ENCODE data around the gene SIGLEC1. TPM values are rescaled to one million over a fixed set of nuclear protein-coding genes. Genes with fewer than 3 reads are reported as not detected.

The SIGLEC1 gene
- total and polyA plus RNA-seq, 2 donors (not counting 1 experiment from before 2014, with no cell fraction given): 0.06 to 0.15 TPM

GRCh38 chr20:3723284-3723683, 10.9 kb upstream of the SIGLEC1 start:
- TF ChIP-seq, protein P1, sequence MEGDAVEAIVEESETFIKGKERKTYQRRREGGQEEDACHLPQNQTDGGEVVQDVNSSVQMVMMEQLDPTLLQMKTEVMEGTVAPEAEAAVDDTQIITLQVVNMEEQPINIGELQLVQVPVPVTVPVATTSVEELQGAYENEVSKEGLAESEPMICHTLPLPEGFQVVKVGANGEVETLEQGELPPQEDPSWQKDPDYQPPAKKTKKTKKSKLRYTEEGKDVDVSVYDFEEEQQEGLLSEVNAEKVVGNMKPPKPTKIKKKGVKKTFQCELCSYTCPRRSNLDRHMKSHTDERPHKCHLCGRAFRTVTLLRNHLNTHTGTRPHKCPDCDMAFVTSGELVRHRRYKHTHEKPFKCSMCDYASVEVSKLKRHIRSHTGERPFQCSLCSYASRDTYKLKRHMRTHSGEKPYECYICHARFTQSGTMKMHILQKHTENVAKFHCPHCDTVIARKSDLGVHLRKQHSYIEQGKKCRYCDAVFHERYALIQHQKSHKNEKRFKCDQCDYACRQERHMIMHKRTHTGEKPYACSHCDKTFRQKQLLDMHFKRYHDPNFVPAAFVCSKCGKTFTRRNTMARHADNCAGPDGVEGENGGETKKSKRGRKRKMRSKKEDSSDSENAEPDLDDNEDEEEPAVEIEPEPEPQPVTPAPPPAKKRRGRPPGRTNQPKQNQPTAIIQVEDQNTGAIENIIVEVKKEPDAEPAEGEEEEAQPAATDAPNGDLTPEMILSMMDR (IDR thresholded peaks at IDR 0.05): no peak
- no peak for TF ChIP-seq EZH2 (IDR thresholded peaks at IDR 0.05; ENCODE audit: borderline replicate concordance, insufficient read depth, low read depth, low read length, poor library complexity, severe bottlenecking)
- Histone ChIP-seq H4K20me1 (ENCODE audit: control insufficient read depth, insufficient read depth, low read length, poor library complexity, severe bottlenecking) (no peaks in the 10 kb centered on the region), H3K4me1 (ENCODE audit: control insufficient read depth in 2 of 2, insufficient read depth in 2 of 2, low read length in 2 of 2) (no peaks in the 10 kb centered on the region), H3K9me3 (ENCODE audit: control extremely low read depth in 1 of 3, control insufficient read depth in 2 of 3, insufficient read depth in 1 of 3, low read length in 2 of 3) (peaks cover 0 to 1% (median 0%) of the 10 kb centered on the region in 3 donors), H3K27ac (ENCODE audit: low read length in 2 of 2) (no peak overlapping the region), H2AFZ (ENCODE audit: insufficient read depth, low read depth, low read length, poor library complexity, severe bottlenecking) (no peak overlapping the region), H3K36me3 (replicated peaks in 1 of 2; ENCODE audit: control extremely low read depth in 1 of 2, control insufficient read depth in 1 of 2, extremely low read depth in 1 of 2, insufficient read depth in 2 of 2, low read length in 1 of 2) (no peaks in the 10 kb centered on the region), H3K4me3 (ENCODE audit: control extremely low read depth in 1 of 5, extremely low read depth in 1 of 5, insufficient read depth in 1 of 5, low read depth in 2 of 5, low read length in 4 of 5) (no peak overlapping the region), H3K4me2 (replicated peaks; ENCODE audit: low read depth, low read length, poor library complexity, severe bottlenecking) (no peak overlapping the region), H3K9ac (ENCODE audit: low read length) (no peak overlapping the region), H3K79me2 (ENCODE audit: control insufficient read depth, insufficient read depth, low read length) (no peaks in the 10 kb centered on the region), H3K27me3 (replicated peaks in 1 of 4; ENCODE audit: control extremely low read depth in 1 of 4, control insufficient read depth in 3 of 4, insufficient read depth in 4 of 4, low read length in 3 of 4) (peaks cover 0 to 17% (median 1%) of the 10 kb centered on the region in 4 experiments)
- peaks cover 46% of the 10 kb centered on the region for H3K27me3 Mint-ChIP-seq
- ChIA-PET POLR2A (no interaction called here), CTCF (interaction anchor here (1.3 kb wide), 1 partner anchor 13 kb away, joined by 3 read pairs; no protein-coding TSS in a partner anchor)
- no peaks in the 10 kb centered on the region for H3K4me1 Mint-ChIP-seq
- H3K27ac Mint-ChIP-seq: no peak overlapping the region
- ATAC-seq (ENCODE audit: low read depth) (no peak), DNase-seq (no peak)
- H3K9me3 Mint-ChIP-seq (ENCODE audit: insufficient read depth): no peaks in the 10 kb centered on the region
- H3K4me3 Mint-ChIP-seq: no peak overlapping the region
- 79% methylated on average over 7 of the region's 8 CpGs for WGBS (ENCODE audit: insufficient coverage)
- intact Hi-C loops (cut with micrococcal nuclease): no loop called here

DNA sequence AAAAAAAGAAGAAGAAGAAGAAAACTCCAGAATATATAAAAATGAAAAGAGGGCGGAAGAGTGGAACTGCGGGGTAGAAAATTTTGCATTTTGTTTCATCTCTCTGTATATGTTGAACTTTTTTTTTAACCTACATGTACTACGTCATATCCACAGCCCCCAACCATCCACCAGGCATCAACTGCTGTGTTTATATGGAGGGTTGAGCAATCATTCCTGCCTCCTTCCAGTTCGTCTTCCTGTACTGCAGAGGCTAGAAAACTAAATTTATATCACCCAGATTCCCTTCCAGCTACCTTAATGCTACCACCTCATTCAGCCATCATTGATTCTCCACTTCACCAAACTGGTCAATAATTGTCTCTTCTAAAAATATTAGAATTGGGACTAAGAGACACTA, 9.5 kb upstream of the SIGLEC1 start:
- Mint-ChIP-seq H3K4me1 (no peaks in the 10 kb centered on the region), H3K9me3 (ENCODE audit: insufficient read depth) (no peaks in the 10 kb centered on the region), H3K27me3 (peaks cover 39% of the 10 kb centered on the region), H3K4me3 (no peak overlapping the region), H3K27ac (no peak overlapping the region)
- H3K27me3 ChIP-seq (replicated peaks in 1 of 4; ENCODE audit: control extremely low read depth in 1 of 4, control insufficient read depth in 3 of 4, insufficient read depth in 4 of 4, low read length in 3 of 4): peaks cover 0 to 5% (median 0%) of the 10 kb centered on the region in 4 experiments
- H3K9ac ChIP-seq (ENCODE audit: low read length): no peak overlapping the region
- H3K4me3 ChIP-seq (ENCODE audit: control extremely low read depth in 1 of 5, extremely low read depth in 1 of 5, insufficient read depth in 1 of 5, low read depth in 2 of 5, low read length in 4 of 5): no peak overlapping the region
- TF ChIP-seq, protein P1 (IDR thresholded peaks at IDR 0.05): no peak
- TF ChIP-seq EZH2 (IDR thresholded peaks at IDR 0.05; ENCODE audit: borderline replicate concordance, insufficient read depth, low read depth, low read length, poor library complexity, severe bottlenecking): no peak
- intact Hi-C loops (cut with micrococcal nuclease): no loop called here
- no peaks in the 10 kb centered on the region for H4K20me1 ChIP-seq (ENCODE audit: control insufficient read depth, insufficient read depth, low read length, poor library complexity, severe bottlenecking)
- H3K9me3 ChIP-seq (ENCODE audit: control extremely low read depth in 1 of 3, control insufficient read depth in 2 of 3, insufficient read depth in 1 of 3, low read length in 2 of 3): peaks cover 0 to 1% (median 0%) of the 10 kb centered on the region in 3 donors
- CTCF ChIA-PET: interaction anchor here (1.1 kb wide), 1 partner anchor 11 kb away, joined by 5 read pairs; no protein-coding TSS in a partner anchor
- POLR2A ChIA-PET: no interaction called here
- DNase-seq: no peak
- H3K27ac ChIP-seq (ENCODE audit: low read length in 2 of 2): no peak overlapping the region
- WGBS (ENCODE audit: insufficient coverage): no CpG with 5 or more reads among the region's 4 CpGs
- H3K4me1 ChIP-seq (ENCODE audit: control insufficient read depth in 2 of 2, insufficient read depth in 2 of 2, low read length in 2 of 2): no peaks in the 10 kb centered on the region
- H2AFZ ChIP-seq (ENCODE audit: insufficient read depth, low read depth, low read length, poor library complexity, severe bottlenecking): no peak overlapping the region
- no peaks in the 10 kb centered on the region for H3K79me2 ChIP-seq (ENCODE audit: control insufficient read depth, insufficient read depth, low read length)
- H3K4me2 ChIP-seq (replicated peaks; ENCODE audit: low read depth, low read length, poor library complexity, severe bottlenecking): no peak overlapping the region
- no peaks in the 10 kb centered on the region for H3K36me3 ChIP-seq (replicated peaks in 1 of 2; ENCODE audit: control extremely low read depth in 1 of 2, control insufficient read depth in 1 of 2, extremely low read depth in 1 of 2, insufficient read depth in 2 of 2, low read length in 1 of 2)
- ATAC-seq (ENCODE audit: low read depth): no peak

All from B cell (primary cell).